Large intestine (tissue), 3 donors: ENCODE measurements around the gene RTN4R. TPM values are rescaled to one million over a fixed set of nuclear protein-coding genes. Genes with fewer than 3 reads are reported as not detected.
A peak's percentile ranks its signal among the peaks of the same experiment; 100 is the strongest.

Experiments
- DNase-seq, 2 donors: peaks; one replicate each; pipeline versions ENCODE4 v3.0.0 to v3.0.0-alpha.2; 2013
- H3K27ac ChIP-seq: one replicate; pipeline ENCODE4 v1.5.1; 2013; ENCODE audit warnings: low read length
- H3K27me3 ChIP-seq: 2 replicates; pipeline ENCODE4 v1.6.1; 2013; ENCODE audit warnings: low read length; ENCODE audit not compliant: control insufficient read depth, insufficient read depth
- H3K36me3 ChIP-seq: 2 replicates; pipeline ENCODE4 v1.6.1; 2013; ENCODE audit warnings: low read length; ENCODE audit not compliant: control insufficient read depth, insufficient read depth
- H3K4me1 ChIP-seq: one replicate; pipeline ENCODE4 v1.6.1; 2013; ENCODE audit warnings: low read length; ENCODE audit not compliant: control insufficient read depth, insufficient read depth
- H3K4me3 ChIP-seq: one replicate; pipeline ENCODE4 v1.5.1; 2013; ENCODE audit warnings: low read length
- H3K9me3 ChIP-seq: one replicate; pipeline ENCODE4 v1.6.1; 2013; ENCODE audit warnings: mild to moderate bottlenecking, low read depth, low read length, moderate library complexity; ENCODE audit not compliant: control insufficient read depth
- WGBS: methylation state at CpG from one replicate; pipeline ENCODE4 v1.1.5; 2013; ENCODE audit warnings: low lambda C conversion rate; ENCODE audit not compliant: insufficient coverage; 5-methylcytosine and 5-hydroxymethylcytosine counted together
- polyA plus RNA-seq: library from polyadenylated mRNA; unstranded; fragments of 120-200 nt; gene quantifications from one replicate; pipeline ENCODE4 v1.2.1, GENCODE V29; 2013

The RTN4R gene
- polyA plus RNA-seq, 1 donor, result 7.5 TPM

GRCh38 chr22:20244691-20245576 is 23.2 kb downstream of the RTN4R start:
- peaks cover 12% of the 10 kb centered on the region for H3K9me3 ChIP-seq
- H3K27me3 ChIP-seq, result no peaks in the 10 kb centered on the region
- WGBS, result no CpG with 5 or more reads among the region's 24 CpGs
- H3K4me3 ChIP-seq, result no peak overlapping the region
- peaks cover 26% of the 10 kb centered on the region for H3K4me1 ChIP-seq
- H3K36me3 ChIP-seq, result peaks cover 2% of the 10 kb centered on the region
- no peak overlapping the region for H3K27ac ChIP-seq
- DNase-seq, result no peak

GRCh38 chr22:20244250-20244648 is 23.9 kb downstream of the RTN4R start:
- Histone ChIP-seq H3K27ac (no peak overlapping the region), H3K36me3 (peaks cover 2% of the 10 kb centered on the region), H3K9me3 (peaks cover 12% of the 10 kb centered on the region), H3K27me3 (no peaks in the 10 kb centered on the region), H3K4me1 (peaks cover 26% of the 10 kb centered on the region), H3K4me3 (no peak overlapping the region)
- no CpG with 5 or more reads among the region's 10 CpGs for WGBS
- DNase-seq, result no peak

GRCh38 chr22:20243537-20244249 is 24.4 kb downstream of the RTN4R start:
- no peaks in the 10 kb centered on the region for H3K27me3 ChIP-seq
- H3K27ac ChIP-seq, result no peak overlapping the region
- WGBS, result no CpG with 5 or more reads among the region's 16 CpGs
- H3K36me3 ChIP-seq, result peaks cover 2% of the 10 kb centered on the region
- H3K9me3 ChIP-seq, result peaks cover 12% of the 10 kb centered on the region
- peaks cover 28% of the 10 kb centered on the region for H3K4me1 ChIP-seq
- DNase-seq, result peak; percentile 43 to 59
- no peak overlapping the region for H3K4me3 ChIP-seq

- no CpG with 5 or more reads among the region's 6 CpGs for WGBS
- Histone ChIP-seq H3K27me3 (no peaks in the 10 kb centered on the region), H3K4me3 (no peak overlapping the region), H3K36me3 (peaks cover 2% of the 10 kb centered on the region), H3K27ac (no peak overlapping the region), H3K9me3 (peaks cover 12% of the 10 kb centered on the region), H3K4me1 (peaks cover 32% of the 10 kb centered on the region)
- DNase-seq, result no peak
Measured at GRCh38 chr22:20243176-20243536, 25.0 kb downstream of the RTN4R start.

- H3K27ac ChIP-seq, result no peak overlapping the region
- DNase-seq, result no peak
- H3K9me3 ChIP-seq, result peaks cover 12% of the 10 kb centered on the region
- WGBS, result no CpG with 5 or more reads among the region's 42 CpGs
- no peaks in the 10 kb centered on the region for H3K27me3 ChIP-seq
- H3K4me3 ChIP-seq, result no peak overlapping the region
- peaks cover 32% of the 10 kb centered on the region for H3K4me1 ChIP-seq
- H3K36me3 ChIP-seq, result peaks cover 2% of the 10 kb centered on the region
Measured at GRCh38 chr22:20242393-20243175, 25.5 kb downstream of the RTN4R start.

- H3K4me3 ChIP-seq, result no peak overlapping the region
- H3K27ac ChIP-seq, result no peak overlapping the region
- no CpG with 5 or more reads among the region's 51 CpGs for WGBS
- H3K36me3 ChIP-seq, result peaks cover 2% of the 10 kb centered on the region
- H3K9me3 ChIP-seq, result peaks cover 12% of the 10 kb centered on the region
- DNase-seq, result no peak
- peaks cover 32% of the 10 kb centered on the region for H3K4me1 ChIP-seq
- no peaks in the 10 kb centered on the region for H3K27me3 ChIP-seq
Measured at GRCh38 chr22:20241579-20242392, 26.3 kb downstream of the RTN4R start.

- peaks cover 32% of the 10 kb centered on the region for H3K4me1 ChIP-seq
- WGBS, result no CpG with 5 or more reads among the region's 8 CpGs
- DNase-seq, result no peak
- H3K27ac ChIP-seq, result no peak overlapping the region
- H3K9me3 ChIP-seq, result peaks cover 12% of the 10 kb centered on the region
- no peak overlapping the region for H3K4me3 ChIP-seq
- H3K36me3 ChIP-seq, result peaks cover 2% of the 10 kb centered on the region
- H3K27me3 ChIP-seq, result no peaks in the 10 kb centered on the region
Measured at GRCh38 chr22:20240900-20241299, 27.2 kb downstream of the RTN4R start.

GRCh38 chr22:20240447-20240764 is 27.7 kb downstream of the RTN4R start:
- H3K4me3 ChIP-seq, result no peak overlapping the region
- no peaks in the 10 kb centered on the region for H3K27me3 ChIP-seq
- peaks cover 32% of the 10 kb centered on the region for H3K4me1 ChIP-seq
- WGBS, result no CpG with 5 or more reads among the region's 14 CpGs
- H3K9me3 ChIP-seq, result peaks cover 12% of the 10 kb centered on the region
- H3K36me3 ChIP-seq, result peaks cover 2% of the 10 kb centered on the region
- H3K27ac ChIP-seq, result peak overlapping the region; percentile 56
- DNase-seq, result peak; percentile 52

- peak overlapping the region; percentile 56 for H3K27ac ChIP-seq
- peaks cover 2% of the 10 kb centered on the region for H3K36me3 ChIP-seq
- no peak overlapping the region for H3K4me3 ChIP-seq
- peaks cover 32% of the 10 kb centered on the region for H3K4me1 ChIP-seq
- no peak for DNase-seq
- WGBS, result no CpG with 5 or more reads among the region's 9 CpGs
- no peaks in the 10 kb centered on the region for H3K27me3 ChIP-seq
- peaks cover 12% of the 10 kb centered on the region for H3K9me3 ChIP-seq
Measured at GRCh38 chr22:20239676-20240446, 28.3 kb downstream of the RTN4R start.
